IPS DF 19.7 (cell line): ENCODE data around the gene EXD2.
"Not testable (repeated sequence)": the region's sequence is repeated elsewhere in the genome, so short reads cannot be mapped to it uniquely, and the experiment has no call there.

Source experiments
- DNase-seq: peaks from one replicate; pipeline ENCODE4 v3.0.0-alpha.2; 2013; ENCODE audit warnings: low read depth, low spot score

Gene EXD2

GRCh38 chr14:69249603-69250002 lies 58.3 kb downstream of the EXD2 start:
- DNase-seq: no peak

- DNase-seq: no peak
These were observed 61.6 kb downstream of the EXD2 start for GRCh38 chr14:69252851-69253250.

- DNase-seq: no peak
These were observed 67.8 kb downstream of the EXD2 start for GRCh38 chr14:69259168-69259526.

DNA sequence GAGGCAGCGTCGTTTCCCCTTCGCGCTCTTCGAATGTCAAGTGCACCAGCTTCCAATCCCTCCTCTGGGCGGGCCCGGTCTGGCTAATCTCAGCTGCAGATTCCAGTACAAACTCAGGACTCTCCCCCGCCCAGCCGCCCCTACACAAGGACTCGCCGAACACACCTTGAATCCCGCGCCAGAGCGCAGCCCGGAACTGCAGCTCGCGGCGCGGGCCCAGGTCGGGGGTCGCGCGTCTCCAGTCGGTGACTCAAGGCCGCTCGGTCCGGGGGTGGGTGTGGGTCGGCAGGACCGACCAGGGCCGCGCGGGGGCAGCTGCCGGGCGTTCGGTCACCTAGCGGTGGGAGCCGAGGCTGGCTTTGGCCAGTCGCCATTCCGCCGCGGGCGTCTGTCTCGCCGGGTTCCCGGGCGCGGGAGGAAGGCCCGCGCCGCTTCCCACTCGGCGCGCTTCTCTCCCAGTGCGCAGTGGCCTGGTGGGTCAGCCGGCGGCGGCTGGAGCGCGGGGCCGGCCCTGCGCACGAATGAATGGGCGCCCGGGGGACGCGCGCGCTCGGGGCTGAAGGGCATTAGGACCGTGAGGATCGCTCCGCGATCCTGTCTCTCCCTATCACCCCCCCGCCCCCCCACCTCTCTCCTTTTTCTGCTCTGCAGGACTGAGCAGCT lies 68.4 kb downstream of the EXD2 start, which contains the start of gene GALNT16:
GALNT16 (plus strand) TSS at position 632 of the 663 bp plus-strand sequence. CDS start 133 bp downstream, outside the sequence.
- no peak for DNase-seq

GRCh38 chr14:69260190-69260860 lies 69.0 kb downstream of the EXD2 start:
- no peak for DNase-seq

DNA sequence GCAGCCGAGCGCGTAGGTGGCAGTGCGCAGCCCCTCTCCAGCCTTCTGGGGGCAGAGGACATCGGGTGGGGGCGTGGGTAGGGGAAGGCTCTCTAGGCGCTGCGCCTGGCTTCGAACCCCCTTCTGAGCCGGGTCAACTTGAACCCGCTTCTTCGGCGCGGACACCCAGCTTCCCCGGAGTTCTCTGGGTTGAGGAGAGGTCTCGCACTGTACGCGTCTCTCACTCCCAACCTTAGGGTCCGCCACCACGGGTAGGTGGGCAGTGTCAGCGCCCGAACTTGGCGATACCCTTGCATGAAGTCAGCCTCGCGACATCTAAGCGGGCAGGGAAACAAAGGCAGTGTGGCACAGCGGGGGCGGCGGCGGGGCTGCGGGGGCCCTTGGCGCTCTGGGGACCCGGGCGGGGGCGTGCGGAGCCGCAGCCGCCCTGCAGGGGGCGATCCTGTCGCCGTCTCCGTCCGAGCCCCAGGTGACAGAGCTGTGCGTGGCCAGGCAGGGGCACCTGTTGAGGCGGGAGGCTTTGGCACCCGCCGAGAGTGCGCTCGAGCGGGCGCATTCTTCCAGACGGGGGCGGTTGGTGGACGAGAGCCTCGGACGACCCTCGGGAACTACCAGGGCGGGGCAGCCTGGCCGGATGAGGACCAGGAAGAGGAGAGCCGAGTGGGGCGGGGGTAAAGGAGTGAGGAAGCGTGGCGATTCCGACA lies 69.7 kb downstream of the EXD2 start:
- no peak for DNase-seq

- DNase-seq: no peak
These were observed 70.5 kb downstream of the EXD2 start for GRCh38 chr14:69261761-69262331.

- DNase-seq: no peak
These were observed 71.2 kb downstream of the EXD2 start for GRCh38 chr14:69262516-69262915.

- no peak for DNase-seq
These were observed 72.1 kb downstream of the EXD2 start for GRCh38 chr14:69263364-69263763.

DNA sequence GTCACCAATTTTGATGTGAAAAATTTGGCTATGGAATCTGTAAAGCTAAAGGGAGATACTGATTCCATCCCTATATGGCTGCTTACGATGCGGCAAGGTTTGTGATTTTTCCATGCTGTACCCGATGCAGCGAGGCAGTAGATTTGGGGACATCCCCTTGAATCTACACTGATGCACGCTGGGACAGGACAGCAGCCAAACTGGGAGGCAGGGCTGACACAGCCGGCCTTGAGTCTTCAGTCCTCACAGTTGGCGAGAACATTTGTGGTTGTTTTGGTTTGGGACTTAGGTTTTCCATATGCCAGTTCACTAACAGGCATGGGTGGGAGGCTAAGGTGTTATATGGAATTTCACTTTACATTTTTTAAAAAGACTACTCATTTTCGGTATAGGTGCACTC lies 72.5 kb downstream of the EXD2 start:
- no peak for DNase-seq

DNA sequence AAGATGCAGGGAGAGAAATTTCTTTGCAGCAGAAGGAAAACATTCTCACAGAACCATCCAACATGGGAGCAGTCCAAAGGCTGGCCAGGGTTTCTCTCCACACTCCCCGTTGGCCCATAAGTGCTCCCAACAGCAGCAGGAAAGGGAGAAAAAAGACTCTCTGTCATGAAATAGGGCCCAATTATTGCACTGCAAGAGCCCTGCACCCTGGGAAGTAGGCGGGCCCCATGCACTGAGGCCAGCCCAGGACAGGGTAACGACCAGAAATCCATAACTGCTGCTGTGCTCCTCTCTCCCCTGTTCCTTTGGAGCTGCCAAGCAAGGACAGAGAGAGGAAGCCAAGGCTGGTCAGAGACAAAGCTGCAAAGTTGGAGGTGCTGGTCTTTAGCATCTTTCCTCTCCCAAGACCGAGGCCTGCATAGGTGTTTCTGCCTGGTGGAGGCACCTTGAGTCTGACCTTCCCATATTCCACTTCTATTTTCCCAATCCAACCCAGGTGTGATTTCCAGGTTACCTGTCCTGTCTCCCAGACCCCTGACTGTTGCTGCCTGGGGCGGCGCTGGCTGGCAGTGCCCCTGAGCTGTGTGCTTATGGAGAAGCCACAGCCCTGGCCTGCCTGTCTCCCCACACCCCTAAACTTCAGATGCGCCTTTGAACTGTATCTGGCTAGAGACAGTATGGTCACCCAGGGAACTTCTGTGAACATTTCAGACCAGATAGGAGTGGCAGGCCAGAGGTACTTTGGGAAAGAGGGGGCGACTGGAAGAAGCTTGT lies 75.5 kb downstream of the EXD2 start:
- DNase-seq: no peak

GRCh38 chr14:69267492-69267891 lies 76.2 kb downstream of the EXD2 start:
- no peak for DNase-seq

DNA sequence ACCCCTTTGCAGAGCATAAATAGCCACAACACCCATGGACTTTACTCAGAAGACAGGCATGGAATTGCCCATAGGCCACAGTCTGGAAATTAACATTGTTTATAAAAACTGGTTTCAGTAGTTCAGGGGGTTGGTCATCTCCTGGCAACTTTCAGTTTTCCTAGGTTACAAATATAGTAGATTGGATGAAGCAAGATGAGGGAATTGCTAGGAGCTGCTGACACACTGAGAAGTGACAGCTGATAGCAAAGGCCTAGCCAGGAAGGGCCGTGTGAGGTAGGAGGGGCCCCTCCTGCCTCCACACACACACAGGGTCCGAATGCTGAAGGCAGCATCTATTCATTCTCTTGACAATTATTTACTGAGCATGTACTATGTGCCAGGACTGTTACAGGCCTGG lies 76.9 kb downstream of the EXD2 start:
- DNase-seq: no peak

- no peak for DNase-seq
These were observed 77.5 kb downstream of the EXD2 start for GRCh38 chr14:69268763-69269162.

DNA sequence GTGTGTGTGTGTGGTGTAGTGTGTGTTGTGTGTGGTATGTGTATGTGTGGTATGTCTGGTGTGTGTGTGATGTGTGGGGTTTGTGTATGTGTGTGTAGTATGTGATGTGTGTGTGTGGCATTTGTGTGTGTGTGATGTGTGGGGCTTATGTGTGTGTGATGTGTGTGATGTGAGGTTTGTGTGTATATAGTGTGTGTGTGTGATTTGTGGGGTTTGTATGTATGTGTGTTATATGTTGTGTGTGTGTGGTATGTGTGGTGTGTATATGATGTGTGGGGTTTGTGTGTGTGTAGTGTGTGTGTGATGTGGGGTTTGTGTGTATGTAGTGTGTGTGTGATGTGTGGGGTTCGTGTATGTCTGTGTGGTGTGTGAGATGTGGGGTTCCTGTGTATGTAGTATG lies 78.1 kb downstream of the EXD2 start:
- DNase-seq: no peak

GRCh38 chr14:69270097-69270496 lies 78.8 kb downstream of the EXD2 start:
- no peak for DNase-seq

GRCh38 chr14:69270795-69271708 lies 79.8 kb downstream of the EXD2 start:
- no peak for DNase-seq

DNA sequence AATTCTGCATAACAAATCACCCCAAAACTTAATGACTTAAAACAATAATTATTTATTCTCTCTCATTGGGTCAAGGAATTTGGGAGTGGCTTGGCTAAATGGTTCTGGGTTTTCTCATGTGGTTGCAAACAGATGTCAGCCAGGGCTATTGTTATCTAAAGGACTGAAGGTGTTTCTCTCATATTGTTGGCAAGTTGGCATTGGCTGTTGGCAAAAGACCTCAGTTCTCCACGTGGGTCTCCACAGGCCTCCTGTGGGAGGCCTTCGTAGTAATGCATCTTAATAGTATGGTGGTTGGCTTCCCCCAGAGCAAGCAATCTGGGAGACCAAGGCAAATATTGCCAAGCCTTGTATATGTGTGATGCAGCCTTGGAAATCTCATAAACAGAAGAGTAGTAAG lies 83.0 kb downstream of the EXD2 start:
- no peak for DNase-seq

GRCh38 chr14:69275331-69275730 lies 84.0 kb downstream of the EXD2 start:
- DNase-seq: no peak

- not testable (repeated sequence) for DNase-seq
These were observed 86.1 kb downstream of the EXD2 start for GRCh38 chr14:69277356-69277755.
